CD4-positive, alpha-beta T cell treated with Interleukin-21 for 1 hour (primary cell): ENCODE results near the gene ABTB1.

Experiments
- DNase-seq: peaks from one replicate; pipeline ENCODE4 v3.0.0-alpha.2; 2020

Gene ABTB1

GRCh38 chr3:127672429-127673190 is at the start of gene ABTB1:
Gene ABTB1 (plus strand): TSS chr3:127672952. CDS start chr3:127673026, 74 bp downstream.
- peak; percentile 88 for DNase-seq

DNA sequence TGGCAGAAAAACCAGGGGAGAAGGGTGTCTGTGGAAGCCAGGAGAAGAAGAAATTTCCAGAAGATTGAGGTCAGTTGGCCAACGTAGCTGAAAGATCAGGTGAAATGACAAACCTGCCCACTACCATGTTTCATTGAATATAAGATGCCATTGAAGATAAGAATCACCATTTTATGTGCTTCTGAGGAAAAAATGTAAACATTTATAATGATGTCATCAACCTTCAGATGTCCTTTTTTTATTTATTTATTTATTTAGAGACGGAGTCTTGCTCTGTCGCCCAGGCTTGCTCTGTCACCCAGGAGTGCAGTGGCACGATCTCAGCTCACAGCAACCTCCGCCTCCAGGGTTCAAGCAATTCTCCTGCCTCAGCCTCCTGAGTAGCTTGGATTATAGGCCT is 48.7 kb upstream of the ABTB1 start:
- no peak for DNase-seq

DNA sequence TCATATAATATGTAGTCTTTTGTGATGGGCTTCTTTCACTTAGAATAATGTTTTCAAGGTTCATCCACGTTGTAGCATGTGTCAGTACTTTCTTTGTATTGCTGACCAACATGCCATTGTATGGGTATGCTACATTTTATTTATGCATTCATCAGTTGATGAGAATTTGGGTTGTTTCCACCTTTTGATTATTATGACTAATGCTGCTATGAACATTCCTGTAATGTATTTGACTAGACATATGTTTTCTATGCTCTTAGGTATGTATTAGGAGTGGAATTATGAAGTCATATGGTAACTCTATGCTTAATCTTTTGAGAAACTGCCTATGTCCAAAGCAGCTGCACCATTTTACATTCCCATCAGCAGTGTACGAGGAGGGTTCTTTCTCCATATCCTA is 46.9 kb upstream of the ABTB1 start:
- DNase-seq = no peak

DNA sequence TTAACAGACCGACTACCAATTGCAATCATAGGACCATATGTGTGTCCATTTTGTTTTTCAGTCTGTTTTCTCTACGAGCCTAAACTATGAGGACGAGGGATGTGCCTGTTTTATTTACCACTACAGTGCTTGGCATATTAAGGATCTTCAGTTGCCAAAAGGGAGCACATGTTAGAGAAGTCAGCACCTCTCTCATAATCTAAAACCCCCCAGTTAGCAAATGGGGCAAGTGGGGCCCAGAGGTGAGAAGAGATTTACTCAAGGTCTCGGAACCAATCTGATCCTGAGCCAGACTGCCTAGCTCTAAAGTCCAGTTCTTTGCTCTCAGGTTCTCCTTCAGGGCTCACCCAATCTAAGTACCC is 44.3 kb upstream of the ABTB1 start:
- no peak for DNase-seq

GRCh38 chr3:127628788-127629466 is 43.8 kb upstream of the ABTB1 start, which contains the start of gene PODXL2:
Gene PODXL2 (plus strand): TSS chr3:127629185. CDS start chr3:127629220, 35 bp downstream.
- peak; percentile 43 for DNase-seq

DNA sequence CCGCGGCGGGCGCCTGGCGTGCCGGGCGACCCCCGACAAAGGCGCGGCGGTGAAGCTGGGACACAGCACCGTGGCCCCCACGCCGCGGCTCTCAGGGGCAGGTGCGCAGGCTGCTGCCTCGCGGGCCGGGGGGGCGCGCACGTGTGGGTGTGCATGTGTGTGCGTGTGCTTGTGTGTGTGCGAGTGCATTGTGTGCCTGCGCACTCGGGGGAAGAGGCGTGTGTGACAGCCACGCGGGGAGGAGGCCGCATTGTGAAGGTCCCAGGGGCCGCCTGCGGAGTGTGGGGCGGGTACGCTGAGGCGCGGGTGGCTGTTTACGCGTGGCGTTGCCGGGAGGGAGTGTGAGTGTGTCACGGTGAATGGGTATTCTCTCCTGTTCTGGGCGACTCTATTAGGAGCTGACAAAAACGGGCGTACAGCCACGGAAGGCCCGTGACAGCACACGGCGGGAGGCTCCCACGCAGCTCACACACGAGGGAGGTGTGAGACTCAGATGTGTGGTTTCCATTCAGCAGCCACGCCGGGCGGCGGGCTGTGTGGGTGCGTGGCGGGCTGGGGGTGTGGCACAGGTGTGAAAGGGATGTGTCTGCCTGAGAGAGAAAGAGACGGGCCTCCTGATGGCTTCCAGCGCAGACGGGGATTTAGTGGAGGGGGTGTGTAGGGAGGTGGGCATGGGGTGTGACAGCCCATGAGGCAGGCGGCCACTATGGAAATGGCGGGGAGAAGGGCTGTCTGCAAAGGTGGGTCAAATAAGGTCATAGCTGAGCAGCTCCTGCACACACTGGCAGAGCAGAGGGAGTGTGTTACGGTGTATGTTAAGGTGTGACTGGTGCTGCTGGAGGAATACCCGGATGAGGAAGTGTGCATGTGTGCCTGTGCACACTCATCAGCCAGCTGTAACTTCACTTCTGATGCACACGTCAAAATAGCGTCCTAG is 43.0 kb upstream of the ABTB1 start:
- DNase-seq = peak; percentile 44

GRCh38 chr3:127630811-127631714 is 41.7 kb upstream of the ABTB1 start:
- no peak for DNase-seq

GRCh38 chr3:127632035-127632820 is 40.5 kb upstream of the ABTB1 start:
- DNase-seq = no peak

GRCh38 chr3:127634653-127635052 is 38.1 kb upstream of the ABTB1 start:
- no peak for DNase-seq

DNA sequence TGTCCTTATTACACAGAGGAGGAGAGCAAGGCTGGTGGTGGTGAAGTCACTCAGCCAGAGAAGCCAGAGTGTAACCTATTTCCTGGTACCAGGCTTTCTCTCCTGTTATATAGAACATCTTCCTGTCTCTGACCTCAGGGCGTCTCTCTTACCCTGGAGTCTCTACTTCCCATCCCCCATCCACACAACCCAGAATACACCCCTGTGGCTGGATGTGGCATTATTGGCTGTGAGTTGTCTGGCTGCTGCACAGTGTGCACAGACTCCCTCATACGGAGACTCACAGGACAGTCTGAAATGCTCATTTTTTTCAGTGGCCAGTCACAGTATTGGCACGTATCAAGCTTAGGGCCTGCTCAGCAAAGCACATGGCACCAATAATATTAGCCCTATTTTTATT is 35.2 kb upstream of the ABTB1 start:
- DNase-seq = peak; percentile 41

DNA sequence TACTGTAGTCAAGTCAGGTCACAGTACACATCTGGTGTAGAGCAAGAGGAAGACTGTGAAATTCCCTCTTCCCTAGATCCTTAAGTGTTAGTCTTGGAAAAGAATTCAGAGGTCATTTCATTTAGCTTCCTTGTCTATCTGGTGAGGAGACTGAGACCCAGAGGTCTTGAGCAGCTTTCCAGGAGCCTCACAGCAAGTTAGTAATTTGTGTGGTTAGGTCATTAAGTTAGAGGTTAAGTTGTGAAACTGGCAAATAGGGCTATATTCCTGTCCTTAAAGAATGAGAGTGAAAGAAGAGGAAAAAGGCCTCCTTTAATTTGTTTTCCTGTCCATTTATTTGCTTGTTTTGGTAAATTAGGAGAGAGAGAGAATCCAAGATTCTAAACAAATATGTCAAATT is 34.8 kb upstream of the ABTB1 start:
- DNase-seq = no peak

DNA sequence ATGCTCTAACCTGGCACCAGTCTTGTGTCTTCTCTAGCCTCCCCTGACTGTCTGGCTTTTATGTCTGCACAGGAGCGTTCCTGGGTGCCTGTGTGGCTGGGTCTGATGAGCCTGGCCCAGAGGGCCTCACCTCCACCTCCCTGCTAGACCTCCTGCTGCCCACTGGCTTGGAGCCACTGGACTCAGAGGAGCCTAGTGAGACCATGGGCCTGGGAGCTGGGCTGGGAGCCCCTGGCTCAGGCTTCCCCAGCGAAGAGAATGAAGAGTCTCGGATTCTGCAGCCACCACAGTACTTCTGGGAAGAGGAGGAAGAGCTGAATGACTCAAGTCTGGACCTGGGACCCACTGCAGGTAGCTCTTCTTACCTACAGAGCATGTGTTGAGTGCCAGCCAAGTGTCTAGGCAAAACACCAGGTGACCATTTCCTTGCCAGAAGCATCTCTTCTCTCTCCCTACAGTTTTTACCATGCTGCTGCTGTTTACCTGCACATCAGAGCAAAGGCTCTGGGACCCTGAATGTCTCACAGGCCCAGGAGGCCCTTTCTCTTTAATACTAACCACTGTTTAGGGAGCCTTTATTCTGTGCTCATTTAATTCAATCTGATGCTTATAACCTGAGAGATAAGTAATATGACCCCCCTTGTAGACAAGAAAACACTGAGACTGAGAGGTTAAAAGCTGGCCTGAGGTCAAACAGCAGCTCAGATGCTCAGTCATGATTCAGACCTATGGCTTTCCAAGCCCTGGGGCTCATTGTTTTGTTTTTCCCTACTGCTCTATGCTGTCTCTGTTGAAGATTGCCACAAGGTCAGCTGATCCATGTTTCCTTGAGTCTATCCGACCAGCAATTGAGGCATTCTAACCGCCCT is 33.3 kb upstream of the ABTB1 start:
- no peak for DNase-seq

DNA sequence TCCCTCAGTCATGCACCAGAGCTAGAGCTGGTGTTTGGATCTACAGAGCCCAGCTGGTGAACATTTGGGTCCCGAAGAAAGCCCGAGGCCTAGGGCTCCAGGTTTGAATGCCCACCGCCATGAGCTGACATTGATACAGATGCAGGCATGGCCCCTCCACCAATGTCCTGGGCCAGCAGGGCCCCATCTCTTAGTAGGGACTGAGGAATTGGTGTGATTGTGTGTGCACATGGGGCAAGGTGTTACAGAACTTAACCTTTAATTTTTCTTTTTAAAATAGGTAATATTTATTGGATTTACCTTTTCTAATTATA is 32.8 kb upstream of the ABTB1 start:
- no peak for DNase-seq

DNA sequence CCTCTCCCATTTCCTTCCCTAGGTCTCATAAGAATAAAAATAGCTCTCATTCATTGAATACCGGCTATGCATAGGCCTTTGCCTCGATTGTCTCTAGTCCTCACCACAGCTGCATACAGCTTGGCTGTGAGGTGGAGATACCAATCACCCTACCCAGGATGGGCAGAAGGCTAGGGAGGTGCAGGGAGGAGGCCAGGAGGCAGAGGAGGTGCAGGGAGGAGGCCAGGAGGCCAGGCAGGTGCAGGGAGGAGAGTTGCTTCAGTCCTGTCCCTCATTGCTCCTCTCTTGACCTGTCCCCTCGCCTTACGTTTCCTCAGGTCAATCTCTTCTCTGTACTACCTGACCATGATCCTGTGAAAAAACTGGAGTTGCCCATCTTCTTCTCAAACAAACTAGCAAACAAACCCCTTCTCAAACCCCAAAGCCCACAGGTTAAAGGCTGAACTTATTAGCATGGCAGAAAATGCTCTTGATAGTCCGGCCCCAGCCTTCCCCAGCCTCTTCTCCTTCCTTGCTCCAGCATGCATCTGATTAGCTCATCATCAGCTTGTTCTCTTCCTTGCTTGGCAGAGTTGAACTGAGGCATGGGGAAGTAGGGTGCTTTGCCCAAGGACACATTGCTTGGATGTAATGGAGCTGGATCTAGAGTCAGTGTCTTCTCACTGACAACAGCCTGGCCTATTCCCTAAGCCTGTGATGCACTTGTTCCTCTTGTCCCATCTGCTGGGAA is 27.9 kb upstream of the ABTB1 start:
- DNase-seq = no peak

DNA sequence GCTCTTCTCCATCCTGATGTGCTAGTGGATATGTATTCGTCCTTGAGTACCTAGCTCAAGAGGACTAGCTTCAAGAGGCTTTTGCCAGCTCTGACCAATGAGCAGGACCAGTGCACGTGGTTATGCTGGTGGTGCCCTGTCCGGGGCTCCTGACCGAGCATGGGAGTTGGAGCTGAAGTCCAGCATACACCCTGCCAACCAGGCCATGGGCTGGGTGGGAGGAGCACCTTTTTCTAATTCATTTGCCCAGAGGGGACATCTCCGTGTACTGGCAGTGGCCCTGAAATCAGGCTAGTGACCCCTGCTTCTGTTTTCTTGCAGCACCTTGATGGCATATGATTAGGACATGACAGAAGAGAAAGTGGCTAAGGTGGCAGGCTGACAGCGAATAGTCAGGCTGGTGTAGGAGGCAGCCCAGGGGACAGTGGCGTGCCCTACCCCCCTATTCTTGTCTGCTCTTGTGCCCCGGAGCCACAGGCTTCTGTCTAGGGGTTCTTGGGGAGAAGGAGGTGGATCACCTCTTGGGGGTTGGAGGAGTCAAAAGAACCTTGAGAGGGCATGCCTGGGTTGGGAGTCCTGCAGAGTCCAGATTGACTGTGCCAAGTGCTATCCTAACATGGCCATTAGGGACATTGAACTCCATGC is 27.3 kb upstream of the ABTB1 start:
- DNase-seq = no peak

DNA sequence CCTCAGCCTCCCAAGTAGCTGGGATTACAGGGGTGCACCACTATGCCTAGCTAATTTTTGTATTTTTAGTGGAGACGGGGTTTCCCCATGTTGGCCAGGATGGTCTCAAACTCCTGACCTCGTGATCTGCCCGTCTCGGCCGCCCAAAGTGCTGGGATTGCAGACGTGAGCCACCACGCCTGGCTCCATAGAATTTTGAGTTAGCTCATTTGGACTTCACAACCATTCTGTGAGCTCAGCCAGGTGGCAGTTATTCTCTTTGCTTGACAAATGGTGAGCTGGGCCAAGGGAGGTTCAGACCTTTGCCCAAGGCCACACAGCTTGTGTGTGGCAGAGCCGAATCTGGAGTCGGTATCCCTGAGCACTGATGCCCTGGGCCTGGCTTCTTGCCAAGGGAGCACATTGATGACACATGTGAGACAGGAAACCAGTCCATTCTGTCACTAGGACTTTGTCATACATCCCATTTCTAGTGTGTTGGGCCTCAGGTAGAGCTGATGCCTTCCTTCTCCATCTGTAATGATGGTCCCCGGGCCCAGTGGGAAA is 26.2 kb upstream of the ABTB1 start:
- no peak for DNase-seq

DNA sequence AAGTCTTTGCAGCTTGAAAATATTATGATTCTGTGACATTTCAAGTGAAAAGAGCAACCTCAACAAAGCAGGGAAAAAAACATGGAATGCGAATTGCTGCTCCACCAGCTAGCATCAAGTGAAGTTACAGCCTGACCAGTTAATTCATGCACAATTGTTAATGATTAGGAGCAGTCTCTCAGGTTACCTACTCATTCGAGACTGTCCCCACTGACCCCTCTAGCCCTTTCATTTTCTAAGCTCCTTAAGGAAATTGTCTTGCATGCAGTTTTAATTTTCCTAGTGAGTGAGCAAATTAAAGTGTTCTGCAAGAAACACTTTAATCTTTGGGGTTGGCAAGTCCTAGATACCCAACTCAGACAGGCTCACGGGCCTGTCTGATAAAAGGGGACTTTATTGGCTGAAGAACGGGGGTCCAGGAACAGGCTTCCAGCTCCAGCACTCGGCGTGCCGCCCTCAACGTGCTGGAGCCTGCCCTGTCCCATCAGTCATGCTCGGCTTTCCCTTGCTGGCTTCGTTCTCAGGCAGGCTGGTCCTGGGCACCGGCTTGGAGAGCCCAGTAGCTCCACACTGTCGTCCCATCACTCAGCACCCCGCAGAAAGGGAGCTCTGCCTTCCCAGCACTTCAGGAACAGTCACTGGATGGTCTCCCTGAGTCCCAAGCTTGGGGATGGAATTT is 25.4 kb upstream of the ABTB1 start:
- no peak for DNase-seq

DNA sequence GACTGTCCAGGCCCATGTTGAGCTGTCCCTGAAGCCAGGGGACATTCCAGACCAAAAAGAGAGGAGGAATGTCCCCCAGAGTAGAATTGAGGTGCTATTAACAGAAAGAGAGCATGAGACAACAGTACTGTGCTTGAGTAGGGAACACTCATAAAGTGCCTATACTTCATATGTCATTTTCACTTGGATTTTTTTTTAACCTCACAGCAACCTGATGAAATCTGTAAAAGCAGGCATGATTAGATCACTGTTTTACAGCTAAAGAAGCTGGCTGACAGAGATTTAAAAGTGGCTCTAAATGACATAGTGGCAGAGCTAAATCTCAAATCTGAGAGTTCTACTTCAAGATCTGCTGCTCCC is 24.9 kb upstream of the ABTB1 start:
- no peak for DNase-seq

DNA sequence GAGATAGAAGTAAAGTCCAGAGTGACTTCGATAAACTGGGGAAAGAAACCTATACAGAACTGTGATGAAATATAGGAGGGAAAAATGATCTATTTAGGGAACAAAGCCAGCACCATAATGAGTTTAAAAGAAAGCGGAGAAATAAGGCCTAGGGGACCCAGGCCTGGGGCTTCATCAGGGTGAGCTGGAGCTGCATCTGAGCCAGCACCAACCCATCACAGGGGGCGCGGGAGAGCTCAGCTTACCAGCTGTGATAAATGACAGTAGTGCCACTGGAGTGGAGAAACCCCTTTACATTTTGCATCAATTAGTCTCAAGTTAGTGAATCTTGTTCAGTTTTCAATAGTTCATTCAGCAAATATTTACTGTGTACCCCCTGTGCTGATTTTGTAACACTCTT is 22.5 kb upstream of the ABTB1 start:
- DNase-seq = no peak
